GM12878 (cell line): ENCODE measurements around the gene RAB40B. TPM values are rescaled to one million over a fixed set of nuclear protein-coding genes. Genes with fewer than 3 reads are reported as not detected.

Source experiments
- ATAC-seq: fragments of 200-7000 bp; cut with Tn5 transposase; 3 replicates; pipeline ENCODE4 v1.9.1; 2020; ENCODE audit warnings: mild to moderate bottlenecking, moderate library complexity
- BruUV-seq: library from RNA; stranded (reverse); fragments of 400-500 nt; replicated peaks from 2 replicates; lab custom pipeline; 2021; lab: Mats Ljungman, UMichigan
- CTCF ChIA-PET: fragments of 300-600 bp; sonication (Branson Sonifier 250); formaldehyde crosslinking; extraction: SDS; loops from one replicate; lab custom pipeline; 2021; ENCODE audit warnings: inconsistent platforms; lab: Yijun Ruan, JAX
- POLR2A ChIA-PET: fragments of 350-600 bp; formaldehyde crosslinking; extraction: SDS; loops from one replicate; lab custom pipeline; 2021; ENCODE audit warnings: inconsistent platforms; lab: Charles Lee
- RAD21 ChIA-PET: fragments of 300-600 bp; sonication (Branson Sonifier 250); formaldehyde crosslinking; loops from one replicate; lab custom pipeline; 2023; ENCODE audit warnings: antibody characterized with exemption; ENCODE audit not compliant: unreplicated experiment; lab: Charles Lee
- SMC1A ChIA-PET: fragments of 300-600 bp; sonication (Branson Sonifier 250); formaldehyde crosslinking; loops from one replicate; lab custom pipeline; 2023; ENCODE audit not compliant: unreplicated experiment, uncharacterized antibody; lab: Charles Lee
- DNase-seq: peaks from one replicate; pipeline ENCODE4 v3.0.0-alpha.2; 2011; ENCODE audit warnings: low read depth, low spot score
- FAIRE-seq: peaks from 3 replicates; lab custom pipeline; 2011; peaks lifted over from hg19 to GRCh38; lab: Jason Lieb, UNC
- H2AFZ ChIP-seq: 2 replicates; pipeline ENCODE4 v1.6.0; 2011; ENCODE audit warnings: low read depth, low read length, control low read depth; ENCODE audit not compliant: control insufficient read depth
- H3K27ac ChIP-seq: 2 replicates; pipeline ENCODE4 v1.5.1; 2011; ENCODE audit warnings: control low read depth; ENCODE audit not compliant: control insufficient read depth, insufficient read depth
- H3K27me3 ChIP-seq, 2 experiments: replicated peaks in 1 of 2; 2 replicates each; pipeline versions ENCODE4 v1.6.0 to v1.6.1; 2011; ENCODE audit warnings: low read length in 1 of 2; ENCODE audit not compliant: control insufficient read depth in 2 of 2, insufficient read depth in 2 of 2
- H3K36me3 ChIP-seq, 2 experiments: 2 replicates each; pipeline ENCODE4 v1.5.1; 2011; ENCODE audit warnings: low read length in 1 of 2; ENCODE audit not compliant: control insufficient read depth in 2 of 2, insufficient read depth in 2 of 2
- H3K4me1 ChIP-seq: 2 replicates; pipeline ENCODE4 v1.6.1; 2011; ENCODE audit warnings: mild to moderate bottlenecking, low read length, moderate library complexity, mixed read lengths; ENCODE audit not compliant: control insufficient read depth, insufficient read depth
- H3K4me2 ChIP-seq: 2 replicates; pipeline ENCODE4 v1.6.0; 2011; ENCODE audit warnings: control low read depth; ENCODE audit not compliant: control insufficient read depth, insufficient read depth
- H3K4me3 ChIP-seq: fragments of 200-600 bp; sonication (generic); 2 replicates; pipeline ENCODE4 v1.5.1; 2016
- H3K79me2 ChIP-seq: 2 replicates; pipeline ENCODE4 v1.6.0; 2011; ENCODE audit warnings: low read length; ENCODE audit not compliant: control insufficient read depth, insufficient read depth
- H3K9ac ChIP-seq: 2 replicates; pipeline ENCODE4 v1.8.0; 2011; ENCODE audit warnings: low read length, control low read depth, mixed read lengths; ENCODE audit not compliant: control insufficient read depth, insufficient read depth
- H3K9me3 ChIP-seq: replicated peaks from 3 replicates; pipeline ENCODE4 v1.5.1; 2011; ENCODE audit warnings: mild to moderate bottlenecking, low read length; ENCODE audit not compliant: control insufficient read depth, insufficient read depth
- H4K20me1 ChIP-seq: 2 replicates; pipeline ENCODE4 v1.6.0; 2011; ENCODE audit not compliant: control insufficient read depth, insufficient read depth
- CBX3 ChIP-seq: fragments of 200-600 bp; sonication (generic); IDR thresholded peaks from 2 replicates; pipeline ENCODE4 v1.6.1; 2016; ENCODE audit warnings: low read depth, borderline replicate concordance
- FOXK2 ChIP-seq: fragments of 450-650 bp; IDR thresholded peaks from 2 replicates; pipeline ENCODE4 v1.6.1; 2017; ENCODE audit warnings: mild to moderate bottlenecking, moderate library complexity
- POLR2A ChIP-seq: IDR thresholded peaks from 2 replicates; pipeline ENCODE4 v1.6.1; 2011; ENCODE audit warnings: low read depth, mild to moderate bottlenecking, low read length
- RELB ChIP-seq: fragments of 450-650 bp; IDR thresholded peaks from 2 replicates; pipeline ENCODE4 v1.6.1; 2017; ENCODE audit warnings: low read depth, mild to moderate bottlenecking, moderate library complexity
- WGBS: methylation state at CpG from one replicate; pipeline ENCODE4 v1.1.6; 2016; ENCODE audit warnings: low lambda C conversion rate; ENCODE audit not compliant: insufficient replicate concordance, insufficient coverage; ENCODE audit errors: missing lambda C conversion rate; 5-methylcytosine and 5-hydroxymethylcytosine counted together
- in situ Hi-C: fragments of 300-500 bp; cut with MboI; formaldehyde crosslinking; loops from 9 replicates; pipeline ENCODE4 v1.14.3; 2018; ENCODE audit warnings: mixed read lengths
- intact Hi-C: fragments of 100-400 bp; cut with micrococcal nuclease; formaldehyde crosslinking; loops from one replicate; pipeline ENCODE4 v1.14.2; 2022; ENCODE audit not compliant: unreplicated experiment
- polyA plus RNA-seq, 11 experiments: library from polyadenylated mRNA; depleted of rRNA in 4 of 11; unstranded in 6 of 11; stranded (reverse) in 5 of 11; fragments of >200 nt; fragmentation: Nextera tagmentation in 4 of 11; fragmentation: Illumina TruSeq in 1 of 11; extraction: Ambion mirVana in 4 of 11; extraction: Trizol in 1 of 11; gene quantifications; 1 replicate in 1 of 11; 2 replicates in 10 of 11; pipeline versions ENCODE4 v1.2.1 to v1.2.3, GENCODE V29; 2011 to 2016; ENCODE audit warnings: inconsistent platforms in 2 of 11, missing spikeins in 2 of 11, low read depth in 1 of 11
- total RNA-seq, 4 experiments: library from RNA; depleted of rRNA in 3 of 4; stranded (reverse); fragments of >200 nt in 3 of 4; fragmentation: Illumina TruSeq in 1 of 4; extraction: Trizol in 1 of 4; gene quantifications; 2 replicates each; pipeline versions ENCODE4 v1.2.1 to v1.2.3, GENCODE V29; 2013 to 2021

The RAB40B gene
- total and polyA plus RNA-seq, 10 of the 15 experiments (the other 5 are each of a cell fraction or from before 2014, with no cell fraction given): 0.06 to 2.8 (median 1.4) TPM

GRCh38 chr17:82615084-82616020, 83.1 kb downstream of the RAB40B start:
- Histone ChIP-seq H3K9ac (no peak overlapping the region), H3K9me3 (no peaks in the 10 kb centered on the region), H3K79me2 (no peaks in the 10 kb centered on the region), H3K4me2 (no peak overlapping the region), H2AFZ (no peak overlapping the region), H4K20me1 (no peaks in the 10 kb centered on the region), H3K27ac (no peak overlapping the region), H3K27me3 (no peaks in the 10 kb centered on the region), H3K4me1 (no peaks in the 10 kb centered on the region), H3K4me3 (no peak overlapping the region), H3K36me3 (peaks cover 5 to 17% of the 10 kb centered on the region in 2 experiments)
- 97% methylated on average over 45 of the region's 45 CpGs for WGBS
- ChIA-PET SMC1A (no interaction called here), CTCF (no interaction called here), RAD21 (no interaction called here), POLR2A (interaction anchor here (1.0 kb wide), 1 partner anchor 35 kb away, joined by 3 read pairs; no protein-coding TSS in a partner anchor)
- no peak for DNase-seq
- no peak for FAIRE-seq
- no peak for TF ChIP-seq RELB
- no peak for TF ChIP-seq FOXK2
- no peak for TF ChIP-seq CBX3
- TF ChIP-seq POLR2A: 0 out of 2 replicates have a peak, but pooled peaks have one; percentile 19
- in situ Hi-C loops: no loop called here
- no peak for ATAC-seq
- TSS peak; percentile 76 for BruUV-seq
- intact Hi-C loops: no loop called here
